Transverse colon (tissue), 4 donors: ENCODE measurements around the gene MBTPS1. TPM values are rescaled to one million over a fixed set of nuclear protein-coding genes. Genes with fewer than 3 reads are reported as not detected.

ENCODE experiments used
- DNase-seq: peaks from one replicate; pipeline ENCODE4 v3.0.0-alpha.2; 2019
- H3K27ac ChIP-seq, 4 donors: fragments of 200-600 bp; sonication (generic); 2 replicates each; pipeline ENCODE4 v1.5.1; 2016 to 2018; ENCODE audit warnings: inconsistent platforms in 4 of 4
- H3K27me3 ChIP-seq: fragments of 200-600 bp; sonication (generic); 2 replicates; pipeline ENCODE4 v1.5.1; 2017; ENCODE audit warnings: inconsistent platforms
- H3K36me3 ChIP-seq, 4 donors: fragments of 200-600 bp; sonication (generic); 2 replicates each; pipeline ENCODE4 v1.5.1; 2017 to 2019; ENCODE audit warnings: inconsistent platforms in 4 of 4
- H3K4me1 ChIP-seq, 4 donors: fragments of 200-600 bp; sonication (generic); 2 replicates each; pipeline ENCODE4 v1.5.1; 2017 to 2020; ENCODE audit warnings: inconsistent platforms in 4 of 4
- H3K4me3 ChIP-seq, 4 donors: fragments of 200-600 bp; sonication (generic); 1 replicate in 1 of 4; 2 replicates in 3 of 4; pipeline versions ENCODE4 v1.5.1 to v1.6.1; 2017 to 2019; ENCODE audit warnings: inconsistent platforms in 4 of 4
- H3K9me3 ChIP-seq, 2 donors: fragments of 200-600 bp; sonication (generic); 2 replicates each; pipeline ENCODE4 v1.5.1; 2017 to 2019; ENCODE audit warnings: inconsistent platforms in 2 of 2
- CTCF ChIP-seq, 5 experiments: fragments of 200-600 bp in 3 of 5; fragments of 450-650 bp in 2 of 5; sonication (generic) in 3 of 5; IDR thresholded peaks; 1 replicate in 2 of 5; 2 replicates in 3 of 5; pipeline ENCODE4 v1.5.1; 2016 to 2017; ENCODE audit warnings: antibody characterized with exemption in 5 of 5, inconsistent platforms in 3 of 5, mild to moderate bottlenecking in 2 of 5, moderate library complexity in 1 of 5
- EP300 ChIP-seq: sonication (generic); formaldehyde crosslinking; IDR thresholded peaks from one replicate; pipeline ENCODE4 v1.6.1; 2017; ENCODE audit warnings: antibody characterized with exemption, low read depth
- POLR2A ChIP-seq: fragments of 450-650 bp; IDR thresholded peaks from one replicate; pipeline ENCODE4 v1.6.1; 2016; ENCODE audit warnings: antibody characterized with exemption, mild to moderate bottlenecking, moderate library complexity
- POLR2AphosphoS5 ChIP-seq, 3 donors: sonication (generic); formaldehyde crosslinking; IDR thresholded peaks; one replicate each; pipeline ENCODE4 v1.6.1; 2016; ENCODE audit warnings: antibody characterized with exemption in 3 of 3
- WGBS, 2 donors: methylation state at CpG; one replicate each; pipeline ENCODE4 v1.1.5; 2018; ENCODE audit warnings: low coverage in 1 of 2; 5-methylcytosine and 5-hydroxymethylcytosine counted together
- in situ Hi-C, 4 donors: fragments of 200-750 bp; cut with MboI; loops; one replicate each; pipeline versions ENCODE4 v1.15.0 to v1.15.1; 2017; ENCODE audit warnings: low sequenced_read_pairs in 3 of 4, low pct_ligation_motif_present in 1 of 4, low pct_unique_long_range_greater_than_20kb in 1 of 4
- intact Hi-C: fragments of 100-400 bp; cut with DNase I; formaldehyde crosslinking; loops from one replicate; pipeline ENCODE4 v1.15.1; 2023; ENCODE audit warnings: low total_unique reads
- total RNA-seq, 4 donors: library from RNA; depleted of rRNA; stranded (reverse); fragments of >200 nt; gene quantifications; one replicate each; pipeline ENCODE4 v1.1.0, GENCODE V29; 2016

The MBTPS1 gene
- total RNA-seq, 4 donors from 2014 or later, result 53.7 to 110 (median 97.0) TPM

- peaks cover 0 to 15% (median 8%) of the 10 kb centered on the region in 4 donors for H3K4me1 ChIP-seq
- no peaks in the 10 kb centered on the region for H3K9me3 ChIP-seq
- H3K27me3 ChIP-seq, result no peaks in the 10 kb centered on the region
- intact Hi-C loops, result no loop called here
- TF ChIP-seq POLR2A (no peak), POLR2AphosphoS5 (IDR thresholded peaks at IDR 0.05) (no peak), EP300 (no peak), CTCF (IDR thresholded peaks at IDR 0.05) (no peak)
- WGBS, 2 donors, result 87 to 99% methylated on average over 9 of the region's 9 CpGs
- in situ Hi-C loops, result loop anchor here in 1 of 4 donors (10.0 to 25.0 kb wide), 2 partner anchors 95 to 397 kb away; partner anchors contain the start of gene TAF1C
- H3K36me3 ChIP-seq, result peaks cover 0 to 54% (median 22%) of the 10 kb centered on the region in 4 donors
- H3K4me3 ChIP-seq, result no peak overlapping the region
- H3K27ac ChIP-seq, result no peak overlapping the region
- no peak for DNase-seq
Measured at GRCh38 chr16:84090211-84090610, 26.5 kb downstream of the MBTPS1 start.

GRCh38 chr16:84088695-84089395 is 27.9 kb downstream of the MBTPS1 start:
- TF ChIP-seq EP300, result no peak
- TF ChIP-seq POLR2A, result no peak
- TF ChIP-seq CTCF (IDR thresholded peaks at IDR 0.05), result peak in 3 of 5 experiments; percentile 24 to 53 (median 33)
- peak in 1 of 3 donors; percentile 6 for TF ChIP-seq POLR2AphosphoS5 (IDR thresholded peaks at IDR 0.05)
- Histone ChIP-seq H3K9me3 (no peaks in the 10 kb centered on the region), H3K4me1 (peaks cover 0 to 13% (median 6%) of the 10 kb centered on the region in 4 donors), H3K27me3 (no peaks in the 10 kb centered on the region), H3K27ac (no peak overlapping the region), H3K36me3 (peaks cover 0 to 54% (median 22%) of the 10 kb centered on the region in 4 donors), H3K4me3 (no peak overlapping the region)
- intact Hi-C loops (no loop called here), in situ Hi-C loops (loop anchor here in 3 of 4 donors (10.0 to 25.0 kb wide), 2 partner anchors 86 to 398 kb away; no protein-coding TSS in a partner anchor)
- DNase-seq, result peak; percentile 73
- WGBS, 2 donors, result 53% methylated on average over 4 to 15 of the region's 15 CpGs

- no peak overlapping the region for H3K4me3 ChIP-seq
- H3K4me1 ChIP-seq, result peaks cover 0 to 3% (median 1%) of the 10 kb centered on the region in 4 donors
- H3K27me3 ChIP-seq, result no peaks in the 10 kb centered on the region
- intact Hi-C loops (no loop called here), in situ Hi-C loops (loop anchor here in 3 of 4 donors (10.0 to 25.0 kb wide), 2 partner anchors 87 to 400 kb away; no protein-coding TSS in a partner anchor)
- no peaks in the 10 kb centered on the region for H3K9me3 ChIP-seq
- 77 to 78% methylated on average over 11 of the region's 11 CpGs for WGBS, 2 donors
- H3K36me3 ChIP-seq, result peaks cover 0 to 44% (median 18%) of the 10 kb centered on the region in 4 donors
- no peak for TF ChIP-seq EP300
- no peak for TF ChIP-seq POLR2AphosphoS5 (IDR thresholded peaks at IDR 0.05)
- no peak for DNase-seq
- H3K27ac ChIP-seq, result no peak overlapping the region
Measured at GRCh38 chr16:84087466-84088151, 29.1 kb downstream of the MBTPS1 start.

GRCh38 chr16:84087001-84087400 is 29.7 kb downstream of the MBTPS1 start:
- in situ Hi-C loops, result loop anchor here in 3 of 4 donors (10.0 to 25.0 kb wide), 2 partner anchors 88 to 400 kb away; no protein-coding TSS in a partner anchor
- H3K36me3 ChIP-seq, result peaks cover 0 to 43% (median 17%) of the 10 kb centered on the region in 4 donors

More at GRCh38 chr16:84087001-84087400, 29.7 kb downstream of the MBTPS1 start:
- no peak for TF ChIP-seq CTCF (IDR thresholded peaks at IDR 0.05)
- TF ChIP-seq EP300, result no peak
- TF ChIP-seq POLR2AphosphoS5 (IDR thresholded peaks at IDR 0.05), result no peak
- no peak for TF ChIP-seq POLR2A
- no peaks in the 10 kb centered on the region for H3K27me3 ChIP-seq
- WGBS, 2 donors, result 80 to 85% methylated on average over 4 to 12 of the region's 12 CpGs
- peaks cover 0 to 3% (median 0%) of the 10 kb centered on the region in 4 donors for H3K4me1 ChIP-seq
- no peak for DNase-seq
- H3K9me3 ChIP-seq, result no peaks in the 10 kb centered on the region
- H3K27ac ChIP-seq, result no peak overlapping the region
- no peak overlapping the region for H3K4me3 ChIP-seq
- intact Hi-C loops, result no loop called here
